GM13976 (cell line): ENCODE results near the gene IL21R.

Experiments
- DNase-seq: peaks from one replicate; pipeline ENCODE4 v3.0.0; 2012; ENCODE audit warnings: low spot score
- CTCF ChIP-seq: IDR thresholded peaks from 2 replicates; pipeline ENCODE4 v1.5.1; 2012; ENCODE audit warnings: borderline replicate concordance, mild to moderate bottlenecking; ENCODE audit not compliant: insufficient read depth; ENCODE audit errors: extremely low read depth, missing control alignments, control extremely low read depth
- in situ Hi-C: fragments of 300-500 bp; cut with MboI; formaldehyde crosslinking; loops from one replicate; pipeline ENCODE4 v1.12.0; 2022; ENCODE audit warnings: low sequenced_read_pairs, mixed read lengths, inconsistent platforms; ENCODE audit not compliant: unreplicated experiment

Gene IL21R

GRCh38 chr16:27474041-27474440 is 72.1 kb downstream of the IL21R start:
- TF ChIP-seq CTCF = no peak
- in situ Hi-C loops = loop anchor here (25.0 kb wide), 1 partner anchor 1637 kb away; no protein-coding TSS in a partner anchor
- DNase-seq = no peak

GRCh38 chr16:27474921-27475320 is 72.9 kb downstream of the IL21R start:
- TF ChIP-seq CTCF = no peak
- in situ Hi-C loops = loop anchor here (25.0 kb wide), 1 partner anchor 1638 kb away; no protein-coding TSS in a partner anchor

GRCh38 chr16:27475561-27475960 is 73.6 kb downstream of the IL21R start:
- in situ Hi-C loops = no loop called here
- TF ChIP-seq CTCF = no peak
- DNase-seq = no peak

More at GRCh38 chr16:27474921-27475320, 72.9 kb downstream of the IL21R start:
- DNase-seq = no peak

- TF ChIP-seq CTCF = no peak
- in situ Hi-C loops = no loop called here
- no peak for DNase-seq
Observed at GRCh38 chr16:27476240-27476639, 74.3 kb downstream of the IL21R start.

- in situ Hi-C loops = no loop called here
- no peak for DNase-seq
- TF ChIP-seq CTCF = no peak
Observed at GRCh38 chr16:27480761-27481160, 78.8 kb downstream of the IL21R start.

GRCh38 chr16:27481282-27481934 is 79.4 kb downstream of the IL21R start:
- in situ Hi-C loops = no loop called here
- no peak for TF ChIP-seq CTCF
- no peak for DNase-seq
